ENCODE measurements around the gene OSBPL2. TPM values are rescaled to one million over a fixed set of nuclear protein-coding genes. Genes with fewer than 3 reads are reported as not detected.

Gene OSBPL2
- total and polyA plus RNA-seq, 10 donors: 9.2 to 81.7 (median 48.4) TPM

DNA sequence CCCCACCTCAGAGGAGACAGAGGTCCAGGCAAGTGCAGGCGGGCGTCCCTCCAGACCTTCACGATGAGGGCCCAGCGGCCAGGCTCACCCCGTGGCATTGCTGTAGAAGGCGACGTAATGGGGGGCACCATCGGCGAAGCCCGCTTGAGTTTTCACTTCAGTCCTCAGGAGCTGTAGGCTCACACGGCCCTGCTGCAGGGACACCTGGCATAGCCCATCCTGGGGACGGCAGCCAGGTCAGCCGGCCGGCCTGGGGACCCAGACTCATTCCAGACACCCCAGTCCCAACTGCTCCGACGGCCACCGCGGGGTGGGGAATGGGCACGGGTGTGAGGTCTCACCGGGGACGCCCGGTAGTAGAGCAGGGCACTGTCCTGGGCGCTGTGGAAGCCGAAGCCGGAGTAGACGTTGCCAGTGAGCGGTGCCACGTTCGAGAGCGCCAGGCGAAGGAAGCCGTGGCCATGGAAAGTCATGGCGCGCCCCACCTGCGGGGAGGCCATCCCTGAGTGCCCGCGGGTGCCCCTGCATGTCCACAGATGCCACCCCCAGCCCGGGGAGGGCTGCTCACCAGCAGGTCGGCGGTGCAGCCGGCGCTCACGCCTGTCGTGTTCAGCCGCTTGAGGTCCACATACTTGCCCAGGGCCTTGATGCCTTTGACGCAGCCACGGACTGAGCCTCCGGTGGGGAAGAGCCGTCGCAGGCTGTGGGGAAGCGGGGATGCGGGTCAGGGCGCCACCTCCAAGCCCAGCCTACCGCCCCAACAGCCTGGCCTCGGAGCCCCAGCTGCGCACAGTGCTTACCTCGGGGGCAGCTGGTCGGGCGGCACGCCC is 73.7 kb downstream of the OSBPL2 start:
- Histone ChIP-seq H3K27me3 (replicated peaks in 1 of 7) (no peaks in the 10 kb centered on the region), H3K4me1 (peaks cover 0 to 40% (median 11%) of the 10 kb centered on the region in 6 donors), H3K36me3 (peaks cover 0 to 98% (median 67%) of the 10 kb centered on the region in 6 donors), H3K4me3 (no peak overlapping the region), H3K9me3 (no peaks in the 10 kb centered on the region), H3K27ac (no peak overlapping the region)
- TF ChIP-seq POLR2A (IDR thresholded peaks at IDR 0.05) (no peak), POLR2AphosphoS5 (IDR thresholded peaks at IDR 0.05) (no peak)
- TF ChIP-seq, protein P1, sequence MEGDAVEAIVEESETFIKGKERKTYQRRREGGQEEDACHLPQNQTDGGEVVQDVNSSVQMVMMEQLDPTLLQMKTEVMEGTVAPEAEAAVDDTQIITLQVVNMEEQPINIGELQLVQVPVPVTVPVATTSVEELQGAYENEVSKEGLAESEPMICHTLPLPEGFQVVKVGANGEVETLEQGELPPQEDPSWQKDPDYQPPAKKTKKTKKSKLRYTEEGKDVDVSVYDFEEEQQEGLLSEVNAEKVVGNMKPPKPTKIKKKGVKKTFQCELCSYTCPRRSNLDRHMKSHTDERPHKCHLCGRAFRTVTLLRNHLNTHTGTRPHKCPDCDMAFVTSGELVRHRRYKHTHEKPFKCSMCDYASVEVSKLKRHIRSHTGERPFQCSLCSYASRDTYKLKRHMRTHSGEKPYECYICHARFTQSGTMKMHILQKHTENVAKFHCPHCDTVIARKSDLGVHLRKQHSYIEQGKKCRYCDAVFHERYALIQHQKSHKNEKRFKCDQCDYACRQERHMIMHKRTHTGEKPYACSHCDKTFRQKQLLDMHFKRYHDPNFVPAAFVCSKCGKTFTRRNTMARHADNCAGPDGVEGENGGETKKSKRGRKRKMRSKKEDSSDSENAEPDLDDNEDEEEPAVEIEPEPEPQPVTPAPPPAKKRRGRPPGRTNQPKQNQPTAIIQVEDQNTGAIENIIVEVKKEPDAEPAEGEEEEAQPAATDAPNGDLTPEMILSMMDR (IDR thresholded peaks at IDR 0.05 in 8 of 11, conservative IDR thresholded peaks at IDR 0.05 in 3 of 11): no peak
- no peak for DNase-seq
- intact Hi-C loops (cut with DNase I; ENCODE audit: low total_unique reads): no loop called here
- 91 to 97% (median 93%) methylated on average over 29 to 60 of the region's 60 CpGs for WGBS, 5 donors

- intact Hi-C loops (cut with DNase I; ENCODE audit: low total_unique reads): no loop called here
- TF ChIP-seq POLR2A (IDR thresholded peaks at IDR 0.05): no peak
- Histone ChIP-seq H3K27me3 (replicated peaks in 1 of 7) (no peaks in the 10 kb centered on the region), H3K27ac (no peak overlapping the region), H3K9me3 (no peaks in the 10 kb centered on the region), H3K4me3 (no peak overlapping the region), H3K4me1 (peaks cover 0 to 35% (median 8%) of the 10 kb centered on the region in 6 donors), H3K36me3 (peaks cover 0 to 98% (median 64%) of the 10 kb centered on the region in 6 donors)
- DNase-seq: no peak
- 88 to 95% (median 91%) methylated on average over 13 to 16 of the region's 16 CpGs for WGBS, 5 donors
Measured at GRCh38 chr20:62312662-62312977, 74.3 kb downstream of the OSBPL2 start.

- peaks cover 0 to 31% (median 6%) of the 10 kb centered on the region in 6 donors for H3K4me1 ChIP-seq
- DNase-seq: no peak
- no peaks in the 10 kb centered on the region for H3K27me3 ChIP-seq (replicated peaks in 1 of 7)
- no peak overlapping the region for H3K4me3 ChIP-seq
- intact Hi-C loops (cut with DNase I; ENCODE audit: low total_unique reads): no loop called here
- WGBS, 5 donors: 88 to 94% (median 93%) methylated on average over 20 to 26 of the region's 26 CpGs
- H3K27ac ChIP-seq: no peak overlapping the region
- TF ChIP-seq, protein P1 (IDR thresholded peaks at IDR 0.05 in 8 of 11, conservative IDR thresholded peaks at IDR 0.05 in 3 of 11): no peak
- TF ChIP-seq POLR2A (IDR thresholded peaks at IDR 0.05) (no peak), POLR2AphosphoS5 (IDR thresholded peaks at IDR 0.05) (no peak)
- H3K9me3 ChIP-seq: no peaks in the 10 kb centered on the region
- H3K36me3 ChIP-seq: peaks cover 0 to 95% (median 60%) of the 10 kb centered on the region in 6 donors
Measured at GRCh38 chr20:62313021-62313420, 74.7 kb downstream of the OSBPL2 start.

DNA sequence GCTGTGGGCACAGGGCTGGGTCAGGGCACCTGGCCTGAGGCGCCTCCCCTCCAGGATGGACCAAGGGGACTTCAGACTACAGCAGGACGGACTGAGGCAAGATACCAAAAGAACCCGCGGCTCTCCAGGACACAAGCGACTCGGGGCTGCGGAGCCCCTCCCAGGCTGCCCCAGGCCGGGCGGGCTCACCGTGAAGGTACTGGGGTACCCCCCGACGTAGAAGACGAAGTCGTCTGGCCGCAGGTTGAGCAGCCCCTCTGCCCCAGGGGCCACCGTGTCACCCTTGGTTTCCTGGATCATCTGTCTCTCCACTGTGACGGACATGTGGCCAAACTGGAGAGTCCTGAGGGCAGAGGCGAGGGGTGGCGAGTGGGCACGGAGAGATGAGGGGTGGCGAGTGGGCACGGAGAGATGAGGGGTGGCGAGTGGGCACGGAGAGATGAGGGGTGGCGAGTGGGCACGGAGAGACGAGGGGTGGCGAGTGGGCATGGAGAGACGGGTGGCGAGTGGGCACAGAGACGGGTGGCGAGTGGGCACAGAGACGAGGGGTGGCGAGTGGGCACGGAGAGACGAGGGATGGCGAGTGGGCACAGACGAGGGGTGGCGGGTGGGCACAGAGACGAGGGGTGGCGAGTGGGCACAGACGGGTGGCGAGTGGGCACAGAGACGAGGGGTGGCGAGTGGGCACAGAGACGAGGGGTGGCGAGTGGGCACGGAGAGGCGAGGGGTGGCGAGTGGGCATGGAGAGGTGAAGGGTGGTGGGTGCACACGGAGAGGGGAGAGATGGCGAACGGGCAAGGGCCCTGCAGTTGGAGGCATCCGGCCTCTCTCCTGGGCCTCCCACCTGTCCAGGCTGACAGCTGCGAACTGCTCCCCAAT is 75.4 kb downstream of the OSBPL2 start:
- intact Hi-C loops (cut with DNase I; ENCODE audit: low total_unique reads): no loop called here
- H3K27me3 ChIP-seq (replicated peaks in 1 of 7): no peaks in the 10 kb centered on the region
- no peak overlapping the region for H3K4me3 ChIP-seq
- no peaks in the 10 kb centered on the region for H3K9me3 ChIP-seq
- no peak for DNase-seq
- TF ChIP-seq, protein P1 (IDR thresholded peaks at IDR 0.05 in 8 of 11, conservative IDR thresholded peaks at IDR 0.05 in 3 of 11): no peak
- TF ChIP-seq POLR2AphosphoS5 (IDR thresholded peaks at IDR 0.05) (no peak), POLR2A (IDR thresholded peaks at IDR 0.05) (no peak)
- H3K4me1 ChIP-seq: peaks cover 0 to 25% (median 5%) of the 10 kb centered on the region in 6 donors
- no peak overlapping the region for H3K27ac ChIP-seq
- WGBS, 5 donors: 90 to 95% (median 93%) methylated on average over 44 to 55 of the region's 55 CpGs
- peaks cover 0 to 93% (median 53%) of the 10 kb centered on the region in 6 donors for H3K36me3 ChIP-seq

All from spleen (tissue), 11 donors.